NCI-H1092 (cell line): ENCODE results near the gene TSC22D1.
A peak's percentile ranks its signal among the peaks of the same experiment; 100 is the strongest.

ENCODE experiments used
- DNase-seq: peaks from one replicate; lab custom pipeline; 2025; lab: John Stamatoyannopoulos, UW

Gene TSC22D1

GRCh38 chr13:44404261-44405132 is 171.6 kb downstream of the TSC22D1 start:
- DNase-seq = peak; percentile 37

GRCh38 chr13:44403461-44404056 is 172.6 kb downstream of the TSC22D1 start:
- no peak for DNase-seq

GRCh38 chr13:44402899-44403445 is 173.2 kb downstream of the TSC22D1 start:
- no peak for DNase-seq

- DNase-seq = no peak
Observed at GRCh38 chr13:44401577-44401976, 174.6 kb downstream of the TSC22D1 start.

- DNase-seq = no peak
Observed at GRCh38 chr13:44400736-44401135, 175.4 kb downstream of the TSC22D1 start.

- DNase-seq = peak; percentile 11
Observed at GRCh38 chr13:44399074-44399473, 177.1 kb downstream of the TSC22D1 start.

- no peak for DNase-seq
Observed at GRCh38 chr13:44398606-44399005, 177.5 kb downstream of the TSC22D1 start.

GRCh38 chr13:44397766-44398223 is 178.3 kb downstream of the TSC22D1 start:
- no peak for DNase-seq

- DNase-seq = no peak
Observed at GRCh38 chr13:44396701-44397580, 179.2 kb downstream of the TSC22D1 start.

GRCh38 chr13:44395976-44396694 is 180.0 kb downstream of the TSC22D1 start:
- DNase-seq = no peak

- DNase-seq = no peak
Observed at GRCh38 chr13:44394658-44395057, 181.5 kb downstream of the TSC22D1 start.

GRCh38 chr13:44393391-44393790 is 182.7 kb downstream of the TSC22D1 start:
- DNase-seq = no peak

GRCh38 chr13:44389876-44390275 is 186.3 kb downstream of the TSC22D1 start:
- no peak for DNase-seq

- no peak for DNase-seq
Observed at GRCh38 chr13:44389060-44389666, 187.0 kb downstream of the TSC22D1 start.

- no peak for DNase-seq
Observed at GRCh38 chr13:44388427-44389059, 187.6 kb downstream of the TSC22D1 start.

- no peak for DNase-seq
Observed at GRCh38 chr13:44386913-44387556, 189.1 kb downstream of the TSC22D1 start.

- DNase-seq = no peak
Observed at GRCh38 chr13:44385847-44386246, 190.3 kb downstream of the TSC22D1 start.

GRCh38 chr13:44385401-44385800 is 190.7 kb downstream of the TSC22D1 start:
- no peak for DNase-seq

- no peak for DNase-seq
Observed at GRCh38 chr13:44384778-44385177, 191.4 kb downstream of the TSC22D1 start.

GRCh38 chr13:44383945-44384344 is 192.2 kb downstream of the TSC22D1 start:
- no peak for DNase-seq
